HG02885 (cell line): ENCODE results near the gene RNF113A.
"Not testable (repeated sequence)": the region's sequence is repeated elsewhere in the genome, so short reads cannot be mapped to it uniquely, and the experiment has no call there.

Experiments used
- ATAC-seq: cut with Tn5 transposase; IDR thresholded peaks from one replicate; pipeline ENCODE4 v1.9.1; 2021; ENCODE audit warnings: mild to moderate bottlenecking; ENCODE audit not compliant: unreplicated experiment, poor library complexity

RNF113A gene

GRCh38 chrX:119852382-119853353, 18.9 kb downstream of the RNF113A start, which contains the start of gene UPF3B:
Gene UPF3B (minus strand): TSS chrX:119852963. CDS start chrX:119852928, 35 bp downstream.
- ATAC-seq, result peak; percentile 97

DNA sequence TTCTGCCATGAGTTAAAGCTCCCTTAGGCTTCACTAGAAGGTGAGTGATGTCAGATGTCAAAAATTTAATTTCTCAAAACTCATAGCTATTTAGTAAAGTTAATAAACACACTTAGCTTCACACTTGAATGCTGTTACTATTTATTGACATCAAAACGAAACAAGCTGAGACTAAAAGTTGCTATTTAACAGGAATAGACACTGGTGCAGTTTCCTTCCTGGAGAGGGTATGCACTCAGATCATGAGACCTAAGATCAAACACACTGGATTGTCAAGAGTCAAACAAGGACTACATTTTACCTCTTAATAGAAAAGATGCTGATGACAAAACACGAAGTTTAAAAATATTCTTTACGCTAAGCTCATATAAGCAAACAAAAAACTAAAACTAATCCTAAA, 37.6 kb downstream of the RNF113A start:
- ATAC-seq, result no peak

- no peak for ATAC-seq
These were observed 43.1 kb downstream of the RNF113A start for GRCh38 chrX:119828446-119828845.

DNA sequence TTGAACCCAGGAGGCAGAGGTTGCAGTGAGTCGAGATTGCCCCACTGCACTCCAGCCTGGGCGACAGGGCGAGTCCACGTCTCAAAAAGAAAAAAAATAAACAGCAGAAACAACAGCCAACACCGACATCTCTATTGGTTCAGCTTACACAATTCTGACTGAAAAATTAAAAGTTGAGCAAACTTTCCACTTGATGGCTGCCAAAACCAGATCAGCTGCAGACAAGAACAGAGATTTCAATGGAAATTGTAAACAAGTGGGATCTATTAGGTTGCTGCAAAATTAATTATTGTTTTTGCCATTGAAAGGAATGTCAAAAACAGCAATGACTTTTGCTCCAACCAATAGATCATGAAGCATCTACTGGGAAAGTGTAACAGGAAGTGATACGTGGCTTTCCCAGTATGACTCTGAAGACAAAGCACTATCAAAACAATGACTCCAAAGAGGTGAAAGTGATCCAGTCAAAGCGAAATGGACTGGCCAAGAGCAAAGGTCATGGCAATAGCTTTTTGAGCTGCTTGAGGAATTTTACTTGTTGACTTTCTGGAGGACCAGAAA, 45.1 kb downstream of the RNF113A start:
- peak; percentile 39 for ATAC-seq

GRCh38 chrX:119824221-119824620, 47.3 kb downstream of the RNF113A start:
- ATAC-seq, result not testable (repeated sequence)

DNA sequence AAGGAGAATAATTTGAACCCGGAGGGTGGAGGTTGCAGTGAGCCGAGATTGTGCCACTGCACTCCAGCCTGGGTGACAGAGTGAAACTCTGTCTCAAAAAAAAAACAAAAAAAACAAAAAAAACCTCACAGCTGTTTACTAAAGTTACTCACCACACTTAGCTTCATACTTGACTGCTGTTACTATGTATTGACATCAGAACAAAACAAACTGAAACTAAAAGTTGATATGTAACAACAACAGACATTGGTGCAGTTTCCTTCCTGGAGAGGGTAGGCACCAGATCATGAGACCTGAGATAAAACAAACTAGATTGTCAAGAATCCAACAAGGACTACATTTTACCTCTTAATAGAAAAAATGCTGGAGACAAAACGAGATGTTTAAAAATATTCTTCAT, 49.8 kb downstream of the RNF113A start:
- peak; percentile 90 for ATAC-seq
